Putamen (tissue), 1 donor: ENCODE results near the gene CTNND2.

Source experiments
- DNase-seq: peaks from one replicate; pipeline ENCODE4 v3.0.0-alpha.2; 2016; ENCODE audit warnings: low spot score

Gene CTNND2

GRCh38 chr5:10985721-10986110 is 918.5 kb downstream of the CTNND2 start:
- DNase-seq, result no peak

GRCh38 chr5:10985091-10985720 is 919.0 kb downstream of the CTNND2 start:
- DNase-seq, result no peak

DNA sequence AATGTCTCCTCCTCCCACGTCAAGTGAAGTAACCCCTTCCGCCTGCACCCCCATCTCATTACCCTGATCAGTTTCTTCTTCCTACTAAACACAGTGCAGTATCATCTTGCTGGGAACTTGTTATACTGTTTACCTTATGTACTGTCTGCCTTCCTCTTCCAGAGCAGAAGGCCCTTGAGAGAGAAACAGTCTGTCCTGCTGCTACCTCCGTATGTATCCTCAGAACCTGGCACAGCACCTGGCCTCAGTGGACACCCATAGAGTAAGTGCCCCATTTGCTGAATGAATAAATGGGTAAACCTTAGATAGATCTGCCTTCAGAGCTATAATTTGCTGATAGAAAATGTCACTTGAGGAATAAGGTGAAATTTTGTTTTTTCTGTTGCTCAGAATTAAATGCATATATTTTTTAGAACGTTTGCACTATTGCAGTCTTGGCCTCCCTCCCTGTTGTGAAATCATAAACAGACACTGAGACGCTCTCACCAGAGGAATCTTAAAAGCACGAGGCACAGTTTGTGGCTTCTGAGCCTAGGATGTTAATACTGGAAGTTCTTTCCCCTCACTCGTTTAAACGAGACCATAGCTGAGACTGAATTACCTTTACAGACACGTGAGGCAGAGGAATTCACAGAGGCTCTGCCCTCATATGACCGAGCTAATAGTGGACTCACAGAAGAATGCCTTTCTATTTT is 920.1 kb downstream of the CTNND2 start:
- DNase-seq, result no peak

GRCh38 chr5:10982626-10983025 is 921.6 kb downstream of the CTNND2 start:
- DNase-seq, result no peak

GRCh38 chr5:10981932-10982331 is 922.3 kb downstream of the CTNND2 start:
- no peak for DNase-seq

GRCh38 chr5:10977011-10977410 is 927.2 kb downstream of the CTNND2 start:
- no peak for DNase-seq

DNA sequence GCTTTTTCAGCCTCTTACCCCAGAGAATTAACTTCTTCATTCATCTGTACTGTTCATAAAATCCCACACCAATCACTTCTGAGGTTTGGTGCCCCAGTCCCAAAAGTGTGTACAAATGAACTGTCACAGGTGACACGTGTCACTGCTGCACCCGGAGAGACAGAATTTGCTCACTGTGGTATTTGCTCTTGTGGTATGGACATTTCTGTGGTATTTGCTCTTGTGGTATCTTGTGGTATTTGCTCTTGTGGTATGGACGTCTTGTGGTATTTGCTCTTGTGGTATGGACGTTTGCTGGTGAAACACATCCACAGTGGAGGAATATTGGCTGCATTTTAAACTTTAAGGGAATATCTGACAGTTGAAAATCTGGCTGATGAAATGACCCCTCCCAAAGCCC is 928.3 kb downstream of the CTNND2 start:
- DNase-seq, result no peak

GRCh38 chr5:10974850-10975249 is 929.4 kb downstream of the CTNND2 start:
- no peak for DNase-seq

DNA sequence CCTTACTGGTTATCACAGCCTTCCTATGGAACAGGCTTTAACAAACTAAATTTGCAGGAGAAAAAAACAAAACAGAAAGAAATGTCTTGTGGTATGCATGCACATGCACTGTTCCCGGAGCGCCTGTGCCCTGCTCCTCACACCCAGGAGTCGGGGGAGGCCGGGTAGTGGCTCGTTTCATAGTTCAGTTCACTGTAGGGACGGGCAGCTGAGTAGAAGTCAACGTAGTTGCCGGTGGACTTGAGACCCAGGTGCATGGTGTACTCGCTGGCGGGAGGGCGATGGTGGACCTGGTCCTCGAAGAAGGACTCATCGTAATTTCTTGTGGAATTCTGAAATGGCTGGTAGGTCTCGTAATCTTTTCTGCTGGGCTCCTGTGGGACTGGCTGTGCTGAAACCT is 930.9 kb downstream of the CTNND2 start:
- DNase-seq, result no peak

- DNase-seq, result no peak
These were observed 934.5 kb downstream of the CTNND2 start for GRCh38 chr5:10969684-10970180.

DNA sequence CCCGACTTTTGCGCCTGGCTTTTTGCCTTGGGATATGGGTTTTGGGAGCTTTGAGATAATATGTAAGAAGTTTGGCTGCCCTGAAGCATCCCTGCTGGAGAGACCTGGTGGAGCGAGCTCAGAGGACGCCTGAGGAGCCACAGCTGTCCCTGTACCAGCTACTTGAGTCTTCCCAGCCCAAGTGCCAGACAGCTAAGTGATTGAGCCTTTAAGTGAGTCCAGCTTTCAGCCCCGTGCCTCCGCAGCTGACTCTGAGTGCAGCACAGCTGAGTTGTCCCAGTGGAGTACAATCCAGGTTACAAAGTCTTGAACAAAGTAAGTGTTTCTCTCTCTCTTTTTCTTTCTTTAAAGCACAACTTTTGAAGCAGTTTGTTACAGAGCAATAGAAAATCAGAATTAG is 939.4 kb downstream of the CTNND2 start:
- no peak for DNase-seq

GRCh38 chr5:10958728-10959127 is 945.5 kb downstream of the CTNND2 start:
- DNase-seq, result no peak

GRCh38 chr5:10949856-10950630 is 954.2 kb downstream of the CTNND2 start:
- no peak for DNase-seq

- DNase-seq, result no peak
These were observed 958.2 kb downstream of the CTNND2 start for GRCh38 chr5:10946050-10946449.

DNA sequence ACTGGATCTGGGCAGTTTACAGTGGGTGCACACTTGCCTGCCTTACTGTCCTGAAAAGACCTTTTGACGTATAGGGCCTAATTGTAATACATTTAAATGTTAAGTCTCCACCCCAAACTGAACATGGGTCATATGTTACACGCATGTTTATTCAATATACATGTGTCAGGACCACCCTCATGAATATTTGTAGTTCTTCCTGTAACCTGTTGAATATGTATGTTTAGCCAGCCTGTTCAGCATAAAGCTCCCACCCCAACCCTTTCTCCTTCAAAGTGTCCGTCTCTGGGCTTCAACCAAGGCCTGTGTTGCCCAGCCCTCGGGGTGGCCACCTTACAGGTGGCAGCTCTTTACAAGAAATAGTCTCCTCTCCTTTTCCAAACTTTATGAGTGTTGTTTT is 962.3 kb downstream of the CTNND2 start:
- no peak for DNase-seq

DNA sequence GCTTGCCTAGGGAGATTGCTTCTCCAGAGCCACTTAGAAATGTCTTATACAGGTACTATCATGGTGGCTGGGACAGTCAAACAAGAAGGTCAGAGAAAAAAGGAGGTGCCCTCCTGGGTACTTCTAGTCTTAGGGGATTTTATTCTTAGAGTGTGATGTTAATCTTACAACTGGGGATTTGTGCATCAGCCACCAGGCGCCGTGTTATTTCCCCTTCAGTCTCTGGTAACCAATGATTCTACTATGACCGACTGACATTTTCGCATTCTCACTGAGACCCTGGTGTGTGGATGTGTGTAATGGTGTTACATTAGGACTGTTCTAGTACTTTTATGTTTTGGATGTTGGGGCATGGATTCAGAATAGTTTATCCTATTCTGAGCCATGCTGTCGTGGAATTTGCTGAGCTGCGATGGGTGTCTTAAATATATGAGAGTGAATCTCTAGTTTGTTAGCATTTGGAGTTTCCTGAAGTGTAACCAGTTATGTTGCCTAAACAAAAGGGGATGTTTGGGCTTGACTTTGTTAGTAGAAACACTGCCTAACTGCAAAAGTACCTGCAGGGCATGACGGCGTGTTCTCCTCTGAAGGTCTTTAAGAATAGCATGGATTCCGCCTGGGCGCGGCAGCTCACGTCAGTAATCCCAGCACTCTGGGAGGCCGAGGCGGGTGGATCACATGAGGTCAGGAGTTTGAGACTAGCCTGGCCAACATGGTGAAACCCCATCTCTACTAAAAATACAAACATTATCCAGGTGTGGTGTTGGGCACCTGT is 968.0 kb downstream of the CTNND2 start:
- DNase-seq, result no peak

DNA sequence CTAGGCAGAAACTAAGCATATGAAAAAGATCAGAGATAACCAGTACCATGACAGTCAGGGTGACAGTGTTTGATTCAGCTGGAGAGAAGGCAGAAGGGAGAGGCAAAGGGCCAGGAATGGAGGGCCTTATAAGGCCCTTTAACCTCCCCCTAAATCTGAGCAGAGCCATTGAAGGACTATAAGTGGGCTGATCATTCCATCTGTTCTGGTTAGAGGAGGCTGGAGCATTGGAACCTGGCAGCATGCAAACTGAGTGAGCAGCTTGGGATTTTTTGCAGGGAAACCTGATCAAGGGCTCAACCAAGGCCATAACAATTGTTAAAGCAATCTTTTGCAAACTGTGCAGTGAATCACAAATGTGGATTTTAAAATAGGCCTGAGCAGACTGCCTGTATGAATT is 968.7 kb downstream of the CTNND2 start:
- DNase-seq, result no peak

GRCh38 chr5:10934783-10935355 is 969.4 kb downstream of the CTNND2 start:
- DNase-seq, result no peak

DNA sequence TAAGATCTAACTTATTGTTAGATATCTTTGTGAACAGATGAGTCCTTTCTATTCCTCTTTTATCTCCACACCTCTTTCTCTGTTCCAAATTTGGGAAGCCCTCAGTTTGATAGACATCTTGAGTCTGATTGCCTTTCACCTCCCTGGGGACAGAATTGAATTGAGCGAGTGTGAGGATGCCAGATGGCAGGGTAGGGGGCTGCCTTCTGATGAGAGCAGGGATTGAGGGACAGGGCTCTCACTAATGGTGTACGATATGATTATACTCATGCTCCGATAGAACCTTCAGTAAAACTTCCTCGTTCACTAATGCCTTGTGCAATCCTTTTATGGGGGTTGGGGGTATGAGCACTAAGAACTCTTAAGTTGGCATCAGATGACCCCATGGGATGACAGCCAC is 971.1 kb downstream of the CTNND2 start:
- no peak for DNase-seq

DNA sequence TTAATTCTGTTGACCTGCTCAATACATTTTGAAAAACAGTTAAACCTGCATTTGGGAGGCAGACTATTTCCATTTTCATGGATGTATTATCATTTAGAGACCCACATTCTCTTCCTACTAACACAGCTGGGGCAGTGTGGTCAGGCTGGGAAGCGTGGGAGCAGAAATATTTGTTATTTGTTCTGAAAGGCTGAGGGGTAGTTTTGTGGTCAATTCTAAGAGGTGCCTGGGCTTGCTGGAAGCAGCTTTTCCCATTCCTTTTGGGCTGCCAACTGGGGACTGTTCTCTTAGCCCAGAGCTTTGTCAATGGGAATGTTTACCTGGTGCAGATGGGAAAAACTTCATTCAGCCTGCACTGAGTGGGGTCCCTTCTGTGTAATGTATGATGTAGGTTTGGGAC is 971.8 kb downstream of the CTNND2 start:
- no peak for DNase-seq

- DNase-seq, result no peak
These were observed 976.6 kb downstream of the CTNND2 start for GRCh38 chr5:10927608-10928007.

DNA sequence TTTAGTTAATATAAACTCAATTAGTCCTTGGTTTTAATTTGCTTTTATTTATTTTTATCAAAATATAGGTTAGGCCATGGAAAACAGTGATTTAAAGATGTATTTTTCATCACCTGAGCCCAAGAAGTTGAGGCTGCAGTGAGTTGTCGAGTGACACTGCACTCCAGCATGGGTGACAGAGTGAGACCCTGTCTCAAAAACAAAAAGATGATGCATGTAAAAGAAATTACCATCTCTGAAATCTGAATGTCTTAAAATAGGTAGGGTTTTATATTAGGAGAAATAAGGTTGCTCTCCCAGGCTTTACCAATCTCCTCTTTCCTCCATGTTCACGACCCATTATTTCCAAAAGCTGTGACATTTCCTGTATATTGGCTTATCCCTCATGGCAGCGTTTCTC is 980.9 kb downstream of the CTNND2 start:
- no peak for DNase-seq
